NCI-H2196 (cell line): ENCODE results near the gene OR2A5.
"Not testable (repeated sequence)": the region's sequence is repeated elsewhere in the genome, so short reads cannot be mapped to it uniquely, and the experiment has no call there.

Source experiments
- DNase-seq: peaks from one replicate; lab custom pipeline; 2025; ENCODE audit not compliant: unreplicated experiment; lab: John Stamatoyannopoulos, UW

Gene OR2A5

GRCh38 chr7:144048648-144049047 is at the start of gene OR2A5:
TSS of gene OR2A5 (plus strand) at chr7:144048948. CDS start at chr7:144050402, 1,454 bp downstream.
- DNase-seq = no peak

- no peak for DNase-seq
Observed at GRCh38 chr7:144000020-144000419, 48.7 kb upstream of the OR2A5 start, which contains the start of gene OR6B1. TSS of gene OR6B1 (plus strand) at chr7:144000320. CDS start at chr7:144003997, 3,677 bp downstream.

GRCh38 chr7:144001543-144001942 is 47.2 kb upstream of the OR2A5 start:
- no peak for DNase-seq

GRCh38 chr7:144004703-144005102 is 44.0 kb upstream of the OR2A5 start:
- DNase-seq = no peak

- DNase-seq = no peak
Observed at GRCh38 chr7:144006029-144006691, 42.6 kb upstream of the OR2A5 start.

- no peak for DNase-seq
Observed at GRCh38 chr7:144006692-144007042, 42.1 kb upstream of the OR2A5 start.

- no peak for DNase-seq
Observed at GRCh38 chr7:144009361-144009760, 39.4 kb upstream of the OR2A5 start.

GRCh38 chr7:144010061-144010460 is 38.7 kb upstream of the OR2A5 start:
- not testable (repeated sequence) for DNase-seq

GRCh38 chr7:144010821-144011220 is 37.9 kb upstream of the OR2A5 start:
- not testable (repeated sequence) for DNase-seq

- DNase-seq = no peak
Observed at GRCh38 chr7:144011458-144012230, 37.1 kb upstream of the OR2A5 start.

GRCh38 chr7:144018065-144018464 is 30.7 kb upstream of the OR2A5 start:
- no peak for DNase-seq

- DNase-seq = no peak
Observed at GRCh38 chr7:144019457-144019856, 29.3 kb upstream of the OR2A5 start.

GRCh38 chr7:144020340-144020739 is 28.4 kb upstream of the OR2A5 start:
- DNase-seq = no peak

- no peak for DNase-seq
Observed at GRCh38 chr7:144022169-144022568, 26.6 kb upstream of the OR2A5 start.

- DNase-seq = no peak
Observed at GRCh38 chr7:144023171-144023827, 25.4 kb upstream of the OR2A5 start.

GRCh38 chr7:144024213-144024612 is 24.5 kb upstream of the OR2A5 start:
- no peak for DNase-seq

GRCh38 chr7:144026203-144026883 is 22.4 kb upstream of the OR2A5 start:
- no peak for DNase-seq

- DNase-seq = no peak
Observed at GRCh38 chr7:144027070-144027469, 21.7 kb upstream of the OR2A5 start.

- no peak for DNase-seq
Observed at GRCh38 chr7:144027974-144028373, 20.8 kb upstream of the OR2A5 start.

- DNase-seq = no peak
Observed at GRCh38 chr7:144028547-144028946, 20.2 kb upstream of the OR2A5 start.

GRCh38 chr7:144032516-144032915 is 16.2 kb upstream of the OR2A5 start:
- no peak for DNase-seq
